SW480 (cell line): ENCODE measurements around the gene TRMU.

Experiments used
- DNase-seq: peaks from one replicate; pipeline ENCODE4 v3.0.0-alpha.2; 2016; ENCODE audit warnings: low spot score

The TRMU gene

DNA sequence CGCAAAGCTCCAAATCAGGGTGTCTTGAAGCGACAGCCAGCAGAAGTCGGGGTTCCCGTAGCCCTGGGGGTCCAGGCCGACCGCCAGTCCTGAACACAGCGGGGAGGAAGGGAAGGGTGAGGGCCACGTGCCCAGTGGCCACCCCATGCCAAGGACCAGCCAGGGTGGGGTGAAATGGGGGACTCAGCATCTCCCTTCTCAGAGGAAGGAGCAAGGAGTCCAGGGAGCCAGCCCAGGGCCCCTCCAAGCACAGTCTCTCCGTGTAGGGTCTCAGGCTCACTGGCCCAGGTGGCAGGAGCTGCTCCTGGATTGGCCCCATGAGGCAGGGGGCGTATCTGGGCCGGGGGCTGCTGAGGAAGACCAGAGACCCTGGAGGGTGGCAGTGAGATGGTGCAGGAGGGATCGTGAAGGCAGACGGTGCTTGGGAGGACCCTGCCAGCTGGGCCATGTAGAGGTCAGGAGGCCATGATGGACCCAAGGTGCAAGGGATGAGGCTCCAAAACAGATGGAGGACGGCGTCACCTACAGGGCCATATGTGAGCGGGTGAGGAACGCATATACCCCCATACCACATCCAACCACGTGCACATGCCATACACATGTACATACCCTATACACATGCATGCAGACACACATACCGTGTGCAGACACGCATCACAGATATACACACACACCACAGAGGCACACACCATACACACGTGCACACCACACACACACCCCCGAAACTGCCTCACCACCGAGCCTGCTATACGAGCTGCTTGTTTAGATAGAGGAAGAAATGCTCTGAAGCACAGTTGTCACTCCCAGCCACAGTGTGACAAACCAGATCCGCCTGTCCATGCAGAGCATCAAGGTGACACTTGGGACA, 34.4 kb downstream of the TRMU start:
- no peak for DNase-seq

DNA sequence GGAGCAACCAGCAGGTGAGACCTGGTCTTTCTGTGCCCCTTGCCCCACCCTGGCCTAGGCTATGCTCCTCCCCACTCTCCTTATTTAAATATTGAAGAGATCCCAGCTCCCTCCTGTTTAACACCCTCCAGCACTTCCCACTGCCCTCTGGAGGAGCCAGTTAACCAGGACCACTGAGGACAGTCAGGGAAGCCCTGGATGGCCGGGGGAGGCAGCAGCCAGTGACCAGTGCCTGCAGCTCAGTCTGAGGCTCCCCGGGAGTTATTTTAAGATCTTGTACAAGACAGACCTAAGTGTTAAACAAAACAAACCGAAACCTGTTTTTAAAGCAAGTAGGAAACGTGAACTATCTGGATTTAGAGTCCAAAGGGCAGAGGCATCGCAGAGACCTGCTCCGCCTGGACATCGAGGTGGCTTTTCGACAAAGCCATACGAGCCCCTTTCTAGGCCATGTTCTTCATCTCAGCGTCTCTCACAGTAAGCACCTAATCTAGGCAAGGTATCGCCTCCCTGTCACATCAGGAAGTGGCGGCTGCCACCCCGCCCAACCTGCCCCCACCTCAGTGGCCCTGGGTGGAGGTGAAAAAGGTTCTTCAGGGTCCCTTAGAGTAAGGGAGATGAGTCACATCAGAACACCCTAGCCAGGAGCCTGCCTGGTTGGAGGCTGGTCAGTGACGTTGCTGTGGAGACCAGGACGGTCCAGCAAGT, 35.2 kb downstream of the TRMU start:
- no peak for DNase-seq

DNA sequence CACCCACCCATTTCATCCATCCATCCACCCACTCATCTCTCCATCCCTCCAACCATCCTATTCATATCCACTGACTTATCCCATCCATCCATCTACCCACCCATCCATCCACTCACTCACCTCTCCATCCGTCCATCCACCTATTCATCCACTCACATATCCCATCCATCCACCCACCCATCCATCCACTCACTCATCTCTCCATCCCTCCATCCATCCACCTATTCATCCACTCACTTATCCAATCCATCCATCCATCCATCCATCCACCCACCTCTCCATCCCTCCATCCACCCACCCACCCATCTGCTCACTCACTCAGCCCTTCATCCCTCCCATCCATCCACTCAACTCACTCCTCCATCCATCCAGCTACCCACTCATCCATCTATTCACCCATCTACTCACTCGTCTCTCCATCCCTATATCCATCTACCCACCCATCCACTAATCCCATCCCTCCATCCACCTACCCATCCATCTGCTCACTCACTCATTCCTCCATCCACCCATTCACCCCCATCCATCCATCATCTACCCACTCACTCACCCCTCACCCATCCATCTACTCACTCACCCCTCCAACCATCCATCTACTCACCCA, 36.2 kb downstream of the TRMU start:
- no peak for DNase-seq

DNA sequence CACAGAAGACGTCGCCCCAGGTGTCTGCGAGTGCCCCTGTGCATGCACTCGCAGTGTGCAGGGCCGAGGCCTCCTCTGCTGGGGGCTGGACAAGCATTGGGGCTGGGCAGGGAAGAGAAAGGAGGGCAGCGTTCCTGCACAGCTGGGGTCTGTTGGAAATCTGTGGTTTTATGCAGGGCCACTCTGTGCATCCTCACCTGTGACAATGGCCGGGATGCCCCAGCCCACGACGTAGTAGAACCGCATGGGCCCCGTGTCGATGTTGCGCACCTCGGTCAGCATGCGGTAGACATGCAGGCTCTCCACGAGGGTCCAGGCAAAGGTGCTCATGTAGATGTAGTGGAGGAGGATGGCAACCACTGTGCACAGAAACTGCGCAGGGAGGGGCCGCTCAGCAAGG, 37.2 kb downstream of the TRMU start:
- no peak for DNase-seq

DNA sequence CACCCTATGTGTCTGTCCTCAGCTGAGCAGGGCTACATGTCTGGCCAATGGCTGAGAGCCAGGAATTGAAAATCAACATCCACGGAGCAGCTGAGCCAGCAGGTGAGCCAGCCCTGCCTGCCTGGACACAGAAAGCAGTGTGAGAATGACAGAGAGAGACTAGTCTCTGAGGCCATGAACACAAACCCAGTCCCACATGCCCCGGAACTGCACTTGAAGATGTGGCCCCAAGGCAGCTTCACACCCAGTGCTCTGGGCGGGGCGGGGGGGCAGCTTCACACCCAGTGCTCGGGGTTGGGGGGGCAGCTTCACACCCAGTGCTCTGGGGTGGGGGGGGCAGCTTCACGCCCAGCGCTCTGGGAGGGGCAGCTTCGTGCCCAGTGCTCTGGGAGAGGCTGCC, 37.6 kb downstream of the TRMU start:
- DNase-seq, result no peak

DNA sequence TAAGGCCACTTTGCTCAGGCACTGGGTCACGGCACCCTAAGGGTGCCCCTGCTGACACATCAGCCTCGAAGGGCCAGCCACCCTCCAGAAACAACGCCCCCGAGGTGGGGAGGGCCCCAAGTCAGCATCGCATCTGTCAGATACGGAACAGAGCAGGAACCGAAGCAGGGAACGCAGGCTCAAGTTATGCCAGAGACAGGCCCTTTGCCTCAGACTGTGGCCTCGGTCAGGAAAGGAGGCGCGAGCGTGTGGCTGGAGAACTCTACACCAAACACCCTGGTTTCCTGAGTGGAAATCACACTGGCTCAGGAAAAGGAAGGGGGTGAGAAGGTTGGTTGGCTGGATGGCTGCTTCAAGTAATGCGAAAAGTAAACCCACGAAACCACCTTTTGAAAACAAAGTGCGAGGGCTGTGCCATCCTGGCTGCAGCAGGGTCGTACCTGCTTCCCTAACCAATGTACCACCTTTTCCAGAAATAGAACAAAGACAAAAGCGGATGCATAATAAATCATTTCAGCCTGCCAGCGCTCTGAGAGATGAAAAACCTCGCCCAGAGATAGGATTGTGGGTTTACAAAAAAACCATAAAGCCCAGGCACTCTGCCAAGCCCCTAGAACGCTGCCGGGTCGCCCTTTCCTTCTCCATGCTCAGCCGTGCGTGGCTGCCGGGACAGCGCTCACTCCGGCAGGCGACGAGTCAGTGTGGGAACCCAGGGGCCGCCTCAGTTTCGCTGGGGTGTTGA, 38.6 kb downstream of the TRMU start:
- DNase-seq, result peak; percentile 85

DNA sequence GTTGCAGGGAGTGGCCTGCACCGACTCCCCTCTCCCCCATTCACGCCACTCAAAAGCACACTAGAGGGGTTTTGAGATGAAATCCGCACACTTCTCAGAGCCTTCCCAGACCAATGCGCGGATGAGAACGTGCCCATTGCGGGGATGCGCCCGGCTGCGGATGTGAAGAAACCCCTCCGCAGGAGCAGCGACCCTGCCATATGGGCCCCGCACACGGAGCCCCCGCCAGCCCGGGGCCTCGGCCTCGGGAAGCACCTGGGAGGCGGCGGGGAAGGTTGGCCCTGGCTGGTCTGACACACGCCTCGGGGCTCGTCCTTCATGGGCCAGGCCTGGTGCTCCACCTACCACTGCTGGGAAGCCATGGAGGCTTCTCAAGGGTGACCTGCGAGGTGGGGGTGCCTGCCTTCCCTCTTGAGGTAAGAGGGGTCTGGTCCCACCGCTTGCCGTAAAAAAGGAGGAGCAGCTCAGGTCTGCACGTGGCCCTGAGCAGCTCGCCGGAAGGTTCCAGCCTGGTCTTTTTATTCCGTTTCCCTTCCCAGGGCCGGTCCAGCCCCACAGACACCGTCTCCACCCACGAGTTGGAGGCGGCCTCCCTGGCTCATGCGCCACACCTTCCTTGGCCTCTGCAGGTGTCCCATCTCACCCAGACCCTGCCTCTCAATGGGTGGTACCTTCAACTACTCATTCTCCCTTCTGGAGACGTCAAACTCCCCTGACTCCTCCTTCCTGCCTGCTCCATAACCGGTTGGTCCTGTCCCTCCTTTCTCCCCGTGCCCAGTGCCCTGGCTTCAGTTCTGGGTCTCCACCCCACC, 39.4 kb downstream of the TRMU start:
- no peak for DNase-seq

DNA sequence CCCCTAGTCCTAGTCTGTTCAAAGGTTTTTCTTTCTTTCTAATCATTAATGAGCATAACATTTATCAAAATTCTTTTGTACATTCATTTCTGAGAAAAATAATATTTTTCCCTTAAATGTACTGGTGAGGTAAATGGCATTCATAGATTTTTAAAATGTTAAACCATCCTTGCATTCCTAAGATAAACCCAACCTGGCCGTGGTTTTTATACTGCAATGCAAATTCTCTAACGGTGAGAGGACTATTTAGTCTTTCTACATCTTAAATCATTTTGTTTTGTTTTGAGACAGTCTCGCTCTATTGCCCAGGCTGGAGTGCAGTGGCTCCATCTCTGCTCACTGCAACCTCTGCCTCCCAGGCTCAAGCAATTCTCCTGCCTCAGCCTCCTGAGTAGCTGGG, 40.6 kb downstream of the TRMU start:
- no peak for DNase-seq

DNA sequence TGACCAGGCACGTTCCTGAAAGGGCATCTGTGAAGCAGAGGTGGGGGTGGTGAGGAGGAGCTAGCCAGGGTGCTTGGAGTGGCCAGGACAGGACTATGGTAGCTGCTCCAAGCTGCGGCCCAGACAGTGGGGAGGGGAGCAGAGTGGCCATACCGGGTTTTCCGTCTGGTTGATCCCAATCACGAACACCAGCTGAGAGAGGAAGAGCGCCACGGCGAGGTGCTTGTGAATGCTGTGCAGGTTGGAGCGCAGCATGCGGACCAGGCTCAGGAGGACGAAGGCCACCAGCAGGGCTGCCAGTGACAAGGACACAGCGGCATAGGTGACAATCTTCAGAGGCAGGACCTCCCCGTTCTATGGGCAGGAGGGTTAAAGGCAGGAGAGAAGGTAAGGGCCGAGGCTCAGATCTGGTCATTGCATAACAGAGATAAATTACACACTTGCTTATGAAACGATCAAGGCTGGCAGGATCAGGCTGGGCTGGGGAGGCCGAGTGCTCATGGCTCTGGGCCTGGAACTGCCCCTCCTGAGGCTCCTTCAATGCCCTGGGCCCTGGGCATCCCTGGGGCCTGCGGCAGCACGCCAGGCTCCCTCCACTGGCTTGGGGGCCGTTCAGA, 41.5 kb downstream of the TRMU start:
- no peak for DNase-seq

DNA sequence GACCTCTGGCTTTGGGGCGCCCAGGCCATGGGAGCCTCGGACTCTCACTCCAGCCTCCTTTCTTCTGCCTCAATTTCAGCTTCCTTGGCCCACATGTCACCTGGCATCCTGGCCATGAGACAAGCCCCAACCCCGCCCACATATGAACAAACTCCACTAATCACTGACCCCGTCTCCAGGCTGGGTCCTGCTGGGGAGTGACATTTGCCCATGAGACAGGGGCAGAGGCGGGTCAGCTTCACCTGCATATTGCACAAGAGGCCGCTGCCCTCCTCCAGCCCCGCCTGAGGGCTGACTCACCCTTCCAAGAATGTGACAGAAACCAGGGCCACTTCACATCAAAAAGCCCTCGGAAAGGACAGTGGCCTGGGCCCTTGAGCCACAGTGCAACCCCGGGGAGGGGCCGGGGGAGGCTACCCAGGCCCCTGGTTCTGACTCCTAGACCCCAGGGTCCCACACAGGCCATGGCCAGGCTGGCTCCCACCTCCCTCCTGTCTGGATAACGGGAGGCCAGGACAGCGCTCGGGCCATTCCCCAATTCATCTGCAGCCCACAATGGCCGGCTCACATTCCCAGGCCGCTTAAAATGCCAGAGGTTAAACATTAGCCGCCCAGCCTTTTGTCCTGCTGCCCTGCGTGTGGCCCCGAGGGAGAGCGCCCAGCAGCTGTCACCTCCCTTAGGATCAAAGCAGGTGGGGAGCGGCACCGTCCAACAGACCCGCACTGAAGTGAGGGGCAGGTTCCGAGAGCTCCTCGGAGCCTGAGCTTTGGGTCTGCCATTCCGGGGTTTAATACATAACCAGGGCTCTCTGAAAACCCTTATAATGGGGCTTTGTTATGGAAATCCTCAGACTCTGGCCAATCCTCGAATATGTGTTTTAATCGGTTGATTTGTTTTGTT, 42.3 kb downstream of the TRMU start:
- peak; percentile 94 for DNase-seq

DNA sequence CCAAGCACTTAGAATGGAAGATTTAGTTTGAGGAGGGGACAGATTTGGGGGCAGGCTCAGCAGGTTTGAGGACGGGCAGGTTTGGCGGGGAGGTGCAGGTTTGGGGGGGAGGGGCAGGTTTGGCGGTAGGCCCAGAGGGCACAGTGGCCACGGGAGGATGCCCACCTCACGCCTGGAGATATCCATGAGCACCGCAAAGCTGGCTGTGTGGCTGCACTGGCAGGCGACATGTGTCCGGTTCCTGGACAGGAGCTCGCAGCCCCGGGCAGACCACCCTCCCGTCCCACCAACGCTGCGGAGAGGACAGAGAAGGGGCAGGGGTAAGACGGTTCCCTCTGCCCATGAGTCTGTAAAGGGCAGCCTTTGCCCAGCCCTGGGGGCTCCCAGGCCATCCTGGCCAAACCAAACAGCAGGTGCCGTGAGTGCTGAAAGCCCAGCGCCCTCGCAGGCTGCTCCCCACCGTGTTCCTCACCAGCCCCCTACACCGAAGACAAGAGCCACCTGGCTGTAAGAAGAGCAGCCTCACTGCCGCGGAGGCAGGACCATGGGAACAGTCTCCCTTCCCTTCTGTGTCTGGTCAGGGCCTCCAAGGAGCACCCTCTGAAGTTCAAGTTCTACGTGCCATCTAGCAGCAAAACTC, 43.0 kb downstream of the TRMU start:
- no peak for DNase-seq

DNA sequence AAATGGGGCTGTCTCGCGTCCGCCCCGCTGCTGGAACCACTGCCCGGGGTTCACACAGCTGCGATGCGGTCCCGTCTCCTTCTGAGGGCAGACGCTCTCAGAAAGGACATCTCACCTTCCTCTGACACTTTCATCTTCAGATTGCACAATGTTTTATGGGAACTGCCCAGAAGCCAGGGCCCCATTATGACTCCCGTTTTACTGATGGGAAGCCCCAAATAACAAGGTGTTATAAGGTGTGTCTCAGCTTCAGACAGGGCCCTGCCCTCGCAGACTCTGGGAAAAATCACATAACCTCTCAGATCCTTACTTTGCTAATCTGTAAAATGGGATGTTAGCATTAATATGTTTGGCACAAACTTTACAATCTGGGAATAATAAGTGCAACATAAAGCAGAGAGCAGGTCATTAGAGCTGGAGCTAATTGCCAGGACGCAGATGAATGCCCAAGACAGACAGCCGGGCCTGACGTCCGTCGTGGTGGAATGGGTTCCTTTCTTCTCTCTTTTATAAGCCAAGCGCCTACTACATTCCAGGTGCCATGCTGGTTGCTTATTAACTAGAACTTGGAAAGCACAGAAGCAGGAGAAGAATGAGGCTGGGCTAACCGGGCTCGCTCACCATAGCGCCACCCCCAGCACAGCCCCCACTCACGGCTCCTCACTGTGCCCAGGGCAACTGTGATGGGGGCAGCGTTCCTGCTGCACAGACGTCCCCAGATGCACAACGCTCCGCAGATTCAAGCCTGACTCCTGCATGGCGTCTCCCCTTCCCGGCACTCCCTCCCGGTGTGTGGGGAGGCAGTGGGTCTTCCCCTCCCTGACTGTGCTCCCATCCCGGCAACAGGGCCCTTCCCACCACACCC, 43.8 kb downstream of the TRMU start:
- DNase-seq, result peak; percentile 27

DNA sequence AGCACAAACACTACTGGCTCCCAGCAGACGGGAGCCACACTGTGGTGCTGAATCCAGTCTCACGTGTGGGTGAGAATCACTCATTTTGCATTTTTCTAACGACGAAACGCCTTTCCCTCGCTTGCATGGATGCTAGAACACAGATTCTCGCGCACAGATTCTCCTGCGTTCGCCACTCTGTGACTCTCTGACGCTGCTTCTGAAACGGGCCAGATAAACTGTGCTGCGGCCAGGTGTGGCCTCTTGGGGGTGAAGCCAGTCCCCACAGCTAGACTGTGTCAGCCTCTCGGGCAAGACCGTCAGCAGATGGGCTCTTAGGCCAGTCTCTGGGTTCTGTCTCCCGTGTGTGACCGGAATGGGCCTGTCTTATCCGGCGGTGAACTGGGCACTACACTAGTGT, 44.6 kb downstream of the TRMU start:
- DNase-seq, result no peak

DNA sequence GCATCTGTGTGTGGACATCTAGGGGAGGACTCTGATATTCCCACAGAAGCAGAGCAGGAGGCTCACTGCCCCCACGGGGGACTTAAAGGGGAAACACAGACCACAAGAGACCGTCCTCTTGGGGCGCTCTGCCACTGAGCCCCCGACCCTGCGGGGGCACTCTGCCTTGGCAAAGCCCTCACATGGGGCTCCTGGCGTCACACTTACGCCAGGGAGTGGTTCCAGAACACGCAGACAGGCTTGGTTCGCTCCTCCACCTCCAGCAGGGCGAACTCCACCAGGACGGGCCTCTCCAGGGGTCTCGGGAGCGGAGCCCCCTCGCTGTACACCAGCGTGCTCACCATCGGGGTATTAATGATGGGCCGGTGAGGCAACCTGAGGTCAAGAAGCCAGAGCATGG, 45.1 kb downstream of the TRMU start:
- DNase-seq, result no peak

DNA sequence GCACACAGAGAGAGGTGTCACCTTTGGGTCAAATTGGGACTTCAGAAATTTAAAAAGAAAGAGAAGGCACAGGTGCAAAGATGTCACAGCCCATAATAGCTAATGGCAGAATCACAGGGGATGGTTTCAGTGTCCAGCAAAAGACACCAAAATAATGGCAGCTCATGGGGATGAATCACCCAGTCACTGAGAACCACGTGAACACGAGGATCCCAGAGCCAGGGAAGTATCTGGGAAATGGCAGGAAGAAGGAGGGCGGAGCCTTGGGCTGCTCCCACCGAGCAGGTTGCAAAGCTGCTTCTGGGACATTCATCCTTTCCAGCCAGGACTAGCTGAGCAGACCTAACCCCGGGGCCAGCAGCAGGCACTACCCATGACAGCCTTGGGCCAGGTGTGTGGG, 45.6 kb downstream of the TRMU start:
- peak; percentile 55 for DNase-seq

DNA sequence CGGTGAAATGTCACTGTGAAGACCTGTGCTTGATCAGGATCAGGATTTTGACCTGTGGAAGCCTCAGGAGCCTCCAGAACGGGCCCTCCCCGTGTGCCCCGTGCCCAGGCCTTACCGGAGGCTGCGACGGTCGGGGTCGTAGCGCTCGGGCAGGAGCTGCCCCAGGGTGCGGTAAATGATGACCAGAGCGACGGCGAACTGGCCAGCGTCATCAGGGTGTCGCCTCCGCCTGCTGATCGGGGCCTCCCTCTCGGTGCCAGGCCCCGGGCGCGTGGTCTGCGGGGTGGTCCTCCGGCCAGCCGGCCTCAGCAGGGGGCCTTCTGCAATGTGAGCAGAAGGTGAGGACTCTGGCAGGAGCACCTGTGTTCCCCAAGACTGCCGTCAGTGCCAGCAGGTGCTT, 46.2 kb downstream of the TRMU start:
- no peak for DNase-seq

DNA sequence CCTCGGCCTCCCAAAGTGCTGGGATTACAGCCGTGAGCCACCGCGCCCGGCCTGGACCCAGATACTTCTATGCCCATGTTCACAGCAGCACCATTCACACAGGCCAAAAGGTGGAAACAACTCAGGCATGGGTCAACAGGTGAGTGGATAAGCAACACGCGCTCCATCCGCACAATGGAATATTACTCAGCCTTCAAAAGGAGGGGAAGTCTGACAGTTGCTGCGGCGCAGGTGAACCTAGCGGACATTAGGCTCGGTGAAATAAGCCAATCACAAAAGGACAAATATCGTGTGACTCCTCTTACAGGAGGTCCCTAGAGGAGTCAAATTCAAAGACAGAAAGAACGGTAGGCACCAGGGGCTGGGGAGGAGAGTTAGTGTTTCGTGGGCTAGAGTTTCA, 47.0 kb downstream of the TRMU start:
- no peak for DNase-seq

DNA sequence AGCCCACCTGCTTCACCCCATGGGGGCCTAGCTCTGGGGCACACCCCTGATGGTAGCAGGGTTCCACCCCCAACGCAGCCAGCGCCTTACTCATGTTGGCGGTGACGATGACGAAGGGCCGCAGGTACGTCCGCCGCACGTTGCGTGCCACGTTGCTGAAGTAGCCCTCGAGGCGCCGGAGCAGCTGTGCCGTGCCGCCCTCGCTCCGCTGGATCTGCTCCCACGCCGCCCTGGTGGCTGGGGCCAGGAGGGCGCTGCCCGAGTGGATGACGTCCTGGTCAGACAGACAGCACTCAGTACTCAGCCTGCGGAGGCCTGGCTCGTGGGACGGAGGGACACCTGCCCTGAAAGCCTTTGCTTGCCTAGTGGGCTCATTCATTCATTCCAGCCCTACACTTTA, 50.8 kb downstream of the TRMU start:
- no peak for DNase-seq

DNA sequence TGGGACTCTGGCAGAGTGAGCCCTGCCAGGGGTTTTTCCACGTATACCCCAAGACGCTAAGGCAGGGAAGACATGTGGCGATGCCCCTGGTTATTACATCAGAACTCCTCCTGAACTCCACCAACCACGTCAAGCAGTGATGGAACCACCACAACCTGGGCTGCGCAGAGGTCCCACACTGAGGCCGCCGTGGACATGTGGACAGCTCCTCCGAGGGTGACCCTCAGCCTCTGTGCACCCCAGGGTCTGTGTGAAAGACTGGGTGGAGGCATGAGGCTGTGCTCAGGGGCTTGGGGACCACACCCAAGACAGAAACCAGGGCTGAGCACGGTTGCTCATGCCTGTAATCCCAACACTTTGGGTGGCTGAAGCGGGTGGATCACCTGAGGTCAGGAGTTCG, 52.2 kb downstream of the TRMU start:
- no peak for DNase-seq
